K562 (cell line): ENCODE data around the gene APLNR. TPM values are rescaled to one million over a fixed set of nuclear protein-coding genes. Genes with fewer than 3 reads are reported as not detected.

ENCODE experiments used
- CEBPB ChIP-seq: fragments of 450-650 bp; IDR thresholded peaks from 2 replicates; pipeline ENCODE4 v1.6.1; 2016; ENCODE audit warnings: missing genetic modification characterization, missing compliant biosample characterization
- CREB3 ChIP-seq: fragments of 450-650 bp; conservative IDR thresholded peaks from 2 replicates; pipeline ENCODE4 v1.6.1; 2016; ENCODE audit warnings: missing genetic modification characterization, low read depth, mild to moderate bottlenecking, missing compliant biosample characterization, moderate library complexity
- EGR1 ChIP-seq: fragments of 450-650 bp; conservative IDR thresholded peaks from 2 replicates; pipeline ENCODE4 v1.6.1; 2017; ENCODE audit warnings: mild to moderate bottlenecking
- EWSR1 ChIP-seq: fragments of 450-650 bp; IDR thresholded peaks from 2 replicates; pipeline ENCODE4 v1.6.1; 2018; ENCODE audit warnings: borderline replicate concordance, mild to moderate bottlenecking, low read depth, moderate library complexity; ENCODE audit not compliant: partially characterized antibody
- HDAC3 ChIP-seq: fragments of 450-650 bp; IDR thresholded peaks from 2 replicates; pipeline ENCODE4 v1.6.1; 2018; ENCODE audit warnings: borderline replicate concordance, mild to moderate bottlenecking, moderate library complexity; ENCODE audit not compliant: partially characterized antibody
- ID3 ChIP-seq, 2 experiments: fragments of 250-450 bp in 1 of 2; fragments of 450-650 bp in 1 of 2; sonication (Bioruptor Pico) in 1 of 2; IDR thresholded peaks; 2 replicates each; pipeline versions ENCODE4 v1.6.1 to v1.8.0; 2016 to 2021; ENCODE audit warnings: mild to moderate bottlenecking in 2 of 2, moderate library complexity in 2 of 2, missing compliant biosample characterization in 1 of 2, missing genetic modification characterization in 1 of 2
- LEF1 ChIP-seq: fragments of 450-650 bp; IDR thresholded peaks from 2 replicates; pipeline ENCODE4 v1.6.1; 2016; ENCODE audit warnings: mild to moderate bottlenecking
- MEIS2 ChIP-seq: fragments of 450-650 bp; IDR thresholded peaks from 2 replicates; pipeline ENCODE4 v1.6.1; 2014; ENCODE audit warnings: mild to moderate bottlenecking; ENCODE audit not compliant: partially characterized antibody
- MXD1 ChIP-seq: fragments of 250-450 bp; sonication (Bioruptor Pico); IDR thresholded peaks from 2 replicates; pipeline ENCODE4 v1.8.0; 2021; ENCODE audit warnings: borderline replicate concordance, mild to moderate bottlenecking, moderate library complexity; ENCODE audit not compliant: poor library complexity, severe bottlenecking
- RBM17 ChIP-seq: fragments of 200-400 bp; formaldehyde crosslinking; IDR thresholded peaks from 2 replicates; pipeline ENCODE4 v1.6.1; 2017; ENCODE audit warnings: low read depth, mild to moderate bottlenecking, low read length, borderline replicate concordance
- SIX5 ChIP-seq, 2 experiments: IDR thresholded peaks; 2 replicates each; pipeline ENCODE4 v1.6.1; 2011; ENCODE audit warnings: low read length in 2 of 2, borderline replicate concordance in 1 of 2, low read depth in 1 of 2, mild to moderate bottlenecking in 1 of 2, moderate library complexity in 1 of 2; ENCODE audit not compliant: insufficient read depth in 1 of 2
- ZBED1 ChIP-seq: IDR thresholded peaks from 2 replicates; pipeline ENCODE4 v1.6.1; 2014
- polyA plus RNA-seq, 8 experiments: library from polyadenylated mRNA; depleted of rRNA in 4 of 8; stranded (reverse) in 5 of 8; unstranded in 3 of 8; fragments of >200 nt; fragmentation: Nextera tagmentation in 2 of 8; fragmentation: Illumina TruSeq in 1 of 8; extraction: Ambion mirVana in 2 of 8; extraction: Trizol in 1 of 8; gene quantifications; 2 replicates each; pipeline versions ENCODE4 v1.2.1 to v1.2.3, GENCODE V29; 2011 to 2014; ENCODE audit warnings: inconsistent platforms in 1 of 8, missing spikeins in 1 of 8
- total RNA-seq, 7 experiments: library from RNA; depleted of rRNA in 6 of 7; stranded (reverse); fragments of >200 nt in 6 of 7; fragmentation: Illumina TruSeq in 2 of 7; extraction: Trizol in 2 of 7; gene quantifications; 2 replicates each; pipeline versions ENCODE4 v1.2.1 to v1.2.3, GENCODE V29; 2011 to 2021; ENCODE audit warnings: low replicate concordance in 1 of 7
- TF ChIP-seq, protein P1 (sequence below): fragments of 450-650 bp; IDR thresholded peaks from 2 replicates; pipeline ENCODE4 v1.6.1; 2017; ENCODE audit warnings: mild to moderate bottlenecking, moderate library complexity
- TF ChIP-seq, protein P2 (sequence below), 2 experiments: fragments of 450-650 bp; formaldehyde crosslinking in 1 of 2; IDR thresholded peaks; 2 replicates each; pipeline versions ENCODE4 v1.4.0 to v1.6.1; 2014 to 2020; ENCODE audit warnings: mild to moderate bottlenecking in 2 of 2, borderline replicate concordance in 1 of 2, low read depth in 1 of 2

The APLNR gene
- total and polyA plus RNA-seq, 9 of the 15 experiments (the other 6 are each of a cell fraction or from before 2014, with no cell fraction given), result 0.15 to 2.0 (median 0.65) TPM

DNA sequence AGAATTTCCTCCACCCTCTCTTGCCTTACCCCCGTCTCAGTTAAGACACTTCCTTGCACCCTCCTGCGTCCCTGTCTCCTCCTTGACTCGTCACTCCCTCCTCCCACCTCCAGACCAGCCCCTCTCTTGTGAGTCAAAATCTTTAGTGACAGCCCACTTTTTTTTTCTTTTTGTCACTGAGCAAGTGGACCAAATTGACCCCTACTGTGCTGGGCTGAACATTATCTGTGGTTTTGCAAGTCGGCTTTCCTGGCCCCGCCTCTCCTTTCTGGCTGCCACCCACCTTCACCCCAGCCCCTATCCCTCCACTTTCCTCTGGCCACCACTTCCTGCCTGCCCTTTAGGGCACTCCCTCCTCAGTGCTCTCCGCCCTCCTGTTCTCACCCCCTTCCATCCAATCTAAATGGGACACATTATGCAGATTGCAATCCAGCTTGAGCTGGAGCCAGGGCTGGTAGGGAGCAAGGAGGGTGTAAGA, at the start of gene APLNR (continued):
- peak; percentile 38 for TF ChIP-seq MEIS2
- no peak for TF ChIP-seq ZBED1
- TF ChIP-seq, protein P1, sequence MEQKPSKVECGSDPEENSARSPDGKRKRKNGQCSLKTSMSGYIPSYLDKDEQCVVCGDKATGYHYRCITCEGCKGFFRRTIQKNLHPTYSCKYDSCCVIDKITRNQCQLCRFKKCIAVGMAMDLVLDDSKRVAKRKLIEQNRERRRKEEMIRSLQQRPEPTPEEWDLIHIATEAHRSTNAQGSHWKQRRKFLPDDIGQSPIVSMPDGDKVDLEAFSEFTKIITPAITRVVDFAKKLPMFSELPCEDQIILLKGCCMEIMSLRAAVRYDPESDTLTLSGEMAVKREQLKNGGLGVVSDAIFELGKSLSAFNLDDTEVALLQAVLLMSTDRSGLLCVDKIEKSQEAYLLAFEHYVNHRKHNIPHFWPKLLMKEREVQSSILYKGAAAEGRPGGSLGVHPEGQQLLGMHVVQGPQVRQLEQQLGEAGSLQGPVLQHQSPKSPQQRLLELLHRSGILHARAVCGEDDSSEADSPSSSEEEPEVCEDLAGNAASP, result 0 out of 2 replicates have a peak, but pooled peaks have one; percentile 38
- TF ChIP-seq EGR1, result peak; percentile 62
- TF ChIP-seq CREB3 (tag), result no peak
- no peak for TF ChIP-seq MXD1 (CRISPR knock-in tag)
- no peak for TF ChIP-seq ID3 (CRISPR knock-in tag; IDR thresholded peaks at IDR 0.05)
- peak; percentile 35; the same call in 1 of the 2 replicates for TF ChIP-seq ID3 (tag; IDR thresholded peaks at IDR 0.05)
- peak; percentile 44; the same call in 1 of the 2 replicates for TF ChIP-seq LEF1
- no peak for TF ChIP-seq HDAC3
- TF ChIP-seq, protein P2, sequence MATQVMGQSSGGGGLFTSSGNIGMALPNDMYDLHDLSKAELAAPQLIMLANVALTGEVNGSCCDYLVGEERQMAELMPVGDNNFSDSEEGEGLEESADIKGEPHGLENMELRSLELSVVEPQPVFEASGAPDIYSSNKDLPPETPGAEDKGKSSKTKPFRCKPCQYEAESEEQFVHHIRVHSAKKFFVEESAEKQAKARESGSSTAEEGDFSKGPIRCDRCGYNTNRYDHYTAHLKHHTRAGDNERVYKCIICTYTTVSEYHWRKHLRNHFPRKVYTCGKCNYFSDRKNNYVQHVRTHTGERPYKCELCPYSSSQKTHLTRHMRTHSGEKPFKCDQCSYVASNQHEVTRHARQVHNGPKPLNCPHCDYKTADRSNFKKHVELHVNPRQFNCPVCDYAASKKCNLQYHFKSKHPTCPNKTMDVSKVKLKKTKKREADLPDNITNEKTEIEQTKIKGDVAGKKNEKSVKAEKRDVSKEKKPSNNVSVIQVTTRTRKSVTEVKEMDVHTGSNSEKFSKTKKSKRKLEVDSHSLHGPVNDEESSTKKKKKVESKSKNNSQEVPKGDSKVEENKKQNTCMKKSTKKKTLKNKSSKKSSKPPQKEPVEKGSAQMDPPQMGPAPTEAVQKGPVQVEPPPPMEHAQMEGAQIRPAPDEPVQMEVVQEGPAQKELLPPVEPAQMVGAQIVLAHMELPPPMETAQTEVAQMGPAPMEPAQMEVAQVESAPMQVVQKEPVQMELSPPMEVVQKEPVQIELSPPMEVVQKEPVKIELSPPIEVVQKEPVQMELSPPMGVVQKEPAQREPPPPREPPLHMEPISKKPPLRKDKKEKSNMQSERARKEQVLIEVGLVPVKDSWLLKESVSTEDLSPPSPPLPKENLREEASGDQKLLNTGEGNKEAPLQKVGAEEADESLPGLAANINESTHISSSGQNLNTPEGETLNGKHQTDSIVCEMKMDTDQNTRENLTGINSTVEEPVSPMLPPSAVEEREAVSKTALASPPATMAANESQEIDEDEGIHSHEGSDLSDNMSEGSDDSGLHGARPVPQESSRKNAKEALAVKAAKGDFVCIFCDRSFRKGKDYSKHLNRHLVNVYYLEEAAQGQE (IDR thresholded peaks at IDR 0.05; ENCODE audit: borderline replicate concordance), result peak; percentile 92
- TF ChIP-seq, protein P2 (CRISPR knock-in tag; IDR thresholded peaks at IDR 0.05; ENCODE audit: low read depth), result no peak
- no peak for TF ChIP-seq SIX5 (IDR thresholded peaks at IDR 0.05; ENCODE audit: borderline replicate concordance in 1 of 2, insufficient read depth in 1 of 2, low read depth in 1 of 2, low read length in 2 of 2)
- TF ChIP-seq CEBPB (tag), result 0 out of 2 replicates have a peak, but pooled peaks have one; percentile 16
- no peak for TF ChIP-seq EWSR1
- no peak for TF ChIP-seq RBM17
